DND-41 (cell line): Measurements from ENCODE around the gene MYO16.

Experiments
- ATAC-seq: fragments of 200-7000 bp; cut with Tn5 transposase; 3 replicates; pipeline ENCODE4 v1.9.1; 2021; ENCODE audit warnings: low read depth; ENCODE audit not compliant: insufficient read depth
- DNase-seq: peaks from one replicate; pipeline ENCODE4 v3.0.0-alpha.2; 2020
- H2AFZ ChIP-seq: 2 replicates; pipeline ENCODE4 v1.6.0; 2012; ENCODE audit warnings: low read depth, low read length
- H3K27ac ChIP-seq: 2 replicates; pipeline ENCODE4 v1.5.1; 2012; ENCODE audit warnings: low read length, inconsistent platforms
- H3K27me3 ChIP-seq: fragments of 200-600 bp; sonication (generic); 2 replicates; pipeline ENCODE4 v1.6.0; 2012; ENCODE audit warnings: low read length, mild to moderate bottlenecking, inconsistent platforms; ENCODE audit not compliant: insufficient read depth, poor library complexity
- H3K36me3 ChIP-seq: 2 replicates; pipeline ENCODE4 v1.5.1; 2012; ENCODE audit warnings: low read length, inconsistent platforms; ENCODE audit not compliant: insufficient read depth
- H3K4me1 ChIP-seq: 2 replicates; pipeline ENCODE4 v1.5.1; 2012; ENCODE audit warnings: mild to moderate bottlenecking, low read length; ENCODE audit not compliant: insufficient read depth
- H3K4me2 ChIP-seq: 2 replicates; pipeline ENCODE4 v1.6.0; 2012; ENCODE audit warnings: mild to moderate bottlenecking, moderate library complexity, low read length, inconsistent platforms; ENCODE audit not compliant: insufficient read depth
- H3K4me3 ChIP-seq, 2 experiments: fragments of 200-600 bp in 1 of 2; shearing (Covaris generic) in 1 of 2; 2 replicates each; pipeline ENCODE4 v1.5.1; 2012 to 2016; ENCODE audit warnings: inconsistent platforms in 2 of 2, low read length in 2 of 2, mild to moderate bottlenecking in 2 of 2, low read depth in 1 of 2, moderate library complexity in 1 of 2
- H3K79me2 ChIP-seq: 2 replicates; pipeline ENCODE4 v1.6.0; 2012; ENCODE audit warnings: low read length, inconsistent platforms; ENCODE audit not compliant: insufficient read depth
- H3K9ac ChIP-seq: 2 replicates; pipeline ENCODE4 v1.6.0; 2012; ENCODE audit warnings: low read depth, mild to moderate bottlenecking, inconsistent platforms, low read length, moderate library complexity
- H3K9me3 ChIP-seq: 2 replicates; pipeline ENCODE4 v1.5.1; 2012; ENCODE audit warnings: low read length, moderate library complexity, mild to moderate bottlenecking, inconsistent platforms; ENCODE audit not compliant: insufficient read depth, severe bottlenecking
- H4K20me1 ChIP-seq: 2 replicates; pipeline ENCODE4 v1.6.0; 2012; ENCODE audit warnings: low read length; ENCODE audit not compliant: insufficient read depth
- EZH2 ChIP-seq: IDR thresholded peaks from 3 replicates; pipeline ENCODE4 v1.6.1; 2012; ENCODE audit warnings: borderline replicate concordance, low read depth, mild to moderate bottlenecking, moderate library complexity, low read length, inconsistent platforms; ENCODE audit not compliant: severe bottlenecking
- TF ChIP-seq, protein P1 (sequence below): IDR thresholded peaks from 2 replicates; pipeline ENCODE4 v1.5.1; 2012; ENCODE audit warnings: borderline replicate concordance, low read length, moderate library complexity, mild to moderate bottlenecking; ENCODE audit not compliant: poor library complexity, severe bottlenecking; ENCODE audit errors: extremely low read depth

Gene MYO16

DNA sequence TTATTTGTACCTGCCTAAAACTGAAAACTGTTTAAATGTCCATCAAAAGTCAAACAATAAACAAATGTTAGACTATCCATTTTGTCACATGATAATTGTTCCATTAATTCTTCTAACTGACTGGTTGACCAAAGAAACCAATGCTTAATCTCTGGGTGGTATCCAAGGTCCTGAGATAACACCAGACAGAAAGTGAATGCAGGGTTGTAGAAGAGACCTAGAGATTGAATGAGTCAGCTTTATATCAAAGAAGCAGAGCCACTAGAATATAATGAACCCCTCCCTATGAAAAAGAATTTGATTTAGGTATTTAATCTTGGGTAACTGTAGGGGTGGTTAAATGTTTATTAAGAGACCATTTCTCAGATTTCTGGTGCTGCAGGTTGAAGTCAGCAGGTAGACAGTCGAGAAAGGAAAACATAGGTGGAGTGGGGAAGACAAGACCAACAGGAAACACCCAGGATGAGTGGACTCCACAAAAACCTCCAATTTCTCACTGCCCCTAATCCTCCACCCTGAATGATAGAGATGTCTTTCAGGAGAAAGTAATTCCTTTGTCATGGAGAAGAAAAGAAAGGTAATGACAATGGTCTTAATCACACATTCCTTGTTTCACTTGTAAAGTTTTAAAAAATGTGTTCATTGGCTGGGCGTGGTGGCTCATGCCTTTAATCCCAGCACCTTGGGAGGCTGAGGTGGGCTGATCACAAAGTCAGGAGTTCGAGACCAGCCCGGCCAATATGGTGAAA lies 620.5 kb downstream of the MYO16 start:
- H3K9ac ChIP-seq = no peak overlapping the region
- H3K9me3 ChIP-seq = peaks cover 5% of the 10 kb centered on the region
- no peaks in the 10 kb centered on the region for H3K79me2 ChIP-seq
- no peaks in the 10 kb centered on the region for H3K36me3 ChIP-seq
- H3K27me3 ChIP-seq = no peaks in the 10 kb centered on the region
- DNase-seq (no peak), ATAC-seq (no peak)
- H3K4me3 ChIP-seq = no peak overlapping the region
- no peaks in the 10 kb centered on the region for H4K20me1 ChIP-seq
- H2AFZ ChIP-seq = no peak overlapping the region
- no peak overlapping the region for H3K27ac ChIP-seq
- no peak for TF ChIP-seq EZH2
- TF ChIP-seq, protein P1, sequence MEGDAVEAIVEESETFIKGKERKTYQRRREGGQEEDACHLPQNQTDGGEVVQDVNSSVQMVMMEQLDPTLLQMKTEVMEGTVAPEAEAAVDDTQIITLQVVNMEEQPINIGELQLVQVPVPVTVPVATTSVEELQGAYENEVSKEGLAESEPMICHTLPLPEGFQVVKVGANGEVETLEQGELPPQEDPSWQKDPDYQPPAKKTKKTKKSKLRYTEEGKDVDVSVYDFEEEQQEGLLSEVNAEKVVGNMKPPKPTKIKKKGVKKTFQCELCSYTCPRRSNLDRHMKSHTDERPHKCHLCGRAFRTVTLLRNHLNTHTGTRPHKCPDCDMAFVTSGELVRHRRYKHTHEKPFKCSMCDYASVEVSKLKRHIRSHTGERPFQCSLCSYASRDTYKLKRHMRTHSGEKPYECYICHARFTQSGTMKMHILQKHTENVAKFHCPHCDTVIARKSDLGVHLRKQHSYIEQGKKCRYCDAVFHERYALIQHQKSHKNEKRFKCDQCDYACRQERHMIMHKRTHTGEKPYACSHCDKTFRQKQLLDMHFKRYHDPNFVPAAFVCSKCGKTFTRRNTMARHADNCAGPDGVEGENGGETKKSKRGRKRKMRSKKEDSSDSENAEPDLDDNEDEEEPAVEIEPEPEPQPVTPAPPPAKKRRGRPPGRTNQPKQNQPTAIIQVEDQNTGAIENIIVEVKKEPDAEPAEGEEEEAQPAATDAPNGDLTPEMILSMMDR = no peak
- H3K4me2 ChIP-seq = no peak overlapping the region
- H3K4me1 ChIP-seq = peaks cover under 1% of the 10 kb centered on the region; the same call in 1 of the 2 replicates

DNA sequence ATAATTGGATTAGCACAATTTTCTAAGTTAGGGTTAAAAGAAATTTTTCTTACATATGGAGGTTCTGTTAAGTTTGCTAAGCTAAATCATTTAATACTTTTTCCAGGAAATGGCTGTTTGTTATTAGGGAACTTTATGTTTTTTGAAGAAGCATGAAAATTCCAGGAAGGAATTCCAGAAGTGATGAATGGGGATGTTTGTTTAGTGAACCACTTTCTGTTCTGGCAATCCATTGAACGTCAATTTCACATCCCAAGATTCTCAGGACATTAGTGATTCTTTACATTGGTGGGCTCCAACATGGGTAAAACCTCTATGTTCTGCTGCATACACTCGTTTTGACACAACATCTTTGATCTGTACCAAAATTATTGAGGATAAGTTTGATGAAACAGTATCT lies 622.5 kb downstream of the MYO16 start:
- Histone ChIP-seq H3K79me2 (no peaks in the 10 kb centered on the region), H4K20me1 (no peaks in the 10 kb centered on the region), H3K9me3 (peaks cover 5% of the 10 kb centered on the region), H3K9ac (no peak overlapping the region), H3K4me3 (no peak overlapping the region), H3K27me3 (no peaks in the 10 kb centered on the region), H2AFZ (no peak overlapping the region), H3K4me1 (peaks cover 8% of the 10 kb centered on the region), H3K36me3 (no peaks in the 10 kb centered on the region), H3K27ac (no peak overlapping the region), H3K4me2 (no peak overlapping the region)
- TF ChIP-seq, protein P1 = no peak
- TF ChIP-seq EZH2 = no peak
- DNase-seq = no peak
- no peak for ATAC-seq

DNA sequence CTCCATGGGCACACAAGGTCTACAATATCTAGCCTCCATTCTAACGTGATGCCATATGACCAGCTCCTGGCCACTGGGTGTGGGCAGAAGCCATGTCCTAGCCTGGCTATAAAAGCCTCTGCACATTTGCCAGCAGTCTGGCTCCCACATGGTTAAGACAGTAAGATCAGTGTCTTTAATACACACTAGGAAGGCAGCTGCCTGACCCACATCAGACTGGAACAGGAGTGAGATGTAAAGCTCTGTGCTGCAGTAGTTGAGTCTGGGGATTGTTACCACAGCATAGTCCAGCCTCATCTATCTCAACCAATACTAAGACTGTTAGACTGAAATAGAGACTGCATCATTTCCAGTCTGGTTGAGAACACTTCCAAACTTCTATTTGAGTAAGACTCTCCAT lies 623.9 kb downstream of the MYO16 start:
- Histone ChIP-seq H3K27me3 (no peaks in the 10 kb centered on the region), H3K9me3 (peaks cover 1% of the 10 kb centered on the region), H3K4me1 (peaks cover 8% of the 10 kb centered on the region), H3K9ac (no peak overlapping the region), H3K4me3 (no peak overlapping the region), H3K36me3 (no peaks in the 10 kb centered on the region), H3K4me2 (no peak overlapping the region), H2AFZ (no peak overlapping the region), H3K27ac (no peak overlapping the region), H4K20me1 (no peaks in the 10 kb centered on the region), H3K79me2 (no peaks in the 10 kb centered on the region)
- no peak for ATAC-seq
- TF ChIP-seq EZH2 = no peak
- TF ChIP-seq, protein P1 = no peak
- no peak for DNase-seq
